Urothelium cell line (cell line): ENCODE measurements around the gene ALK.

Source experiments
- DNase-seq: peaks from one replicate; pipeline ENCODE4 v3.0.0; 2011; ENCODE audit warnings: low spot score, mixed read lengths
- FAIRE-seq: peaks from 2 replicates; lab custom pipeline; 2011; peaks lifted over from hg19 to GRCh38; lab: Jason Lieb, UNC

The ALK gene

GRCh38 chr2:29921560-29921915 is at the start of gene ALK:
ALK (minus strand) TSS chr2:29921586; CDS start chr2:29920659, 927 bp downstream.
- DNase-seq (peak; percentile 99), FAIRE-seq (no peak)

GRCh38 chr2:29966266-29966665 is 44.9 kb upstream of the ALK start:
- DNase-seq = no peak
- FAIRE-seq = peak; percentile 74

GRCh38 chr2:29963972-29964570 is 42.7 kb upstream of the ALK start:
- FAIRE-seq = no peak
- no peak for DNase-seq

GRCh38 chr2:29962922-29963321 is 41.5 kb upstream of the ALK start:
- no peak for DNase-seq
- FAIRE-seq = no peak

GRCh38 chr2:29954316-29954715 is 32.9 kb upstream of the ALK start:
- DNase-seq (no peak), FAIRE-seq (no peak)

GRCh38 chr2:29952973-29953372 is 31.6 kb upstream of the ALK start:
- no peak for DNase-seq
- no peak for FAIRE-seq

- DNase-seq (no peak), FAIRE-seq (no peak)
Observed at GRCh38 chr2:29951576-29951975, 30.2 kb upstream of the ALK start.

GRCh38 chr2:29950481-29950880 is 29.1 kb upstream of the ALK start:
- no peak for FAIRE-seq
- no peak for DNase-seq

GRCh38 chr2:29949042-29949441 is 27.7 kb upstream of the ALK start:
- DNase-seq (no peak), FAIRE-seq (no peak)

GRCh38 chr2:29946505-29946904 is 25.1 kb upstream of the ALK start:
- DNase-seq (no peak), FAIRE-seq (no peak)

GRCh38 chr2:29942711-29943110 is 21.3 kb upstream of the ALK start:
- DNase-seq = no peak
- no peak for FAIRE-seq

- FAIRE-seq = no peak
- no peak for DNase-seq
Observed at GRCh38 chr2:29940706-29941105, 19.3 kb upstream of the ALK start.

GRCh38 chr2:29936020-29936419 is 14.6 kb upstream of the ALK start:
- DNase-seq (no peak), FAIRE-seq (no peak)

- no peak for DNase-seq
- FAIRE-seq = no peak
Observed at GRCh38 chr2:29931818-29932217, 10.4 kb upstream of the ALK start.

GRCh38 chr2:29923110-29923721 is 1.8 kb upstream of the ALK start:
- FAIRE-seq = no peak

GRCh38 chr2:29922605-29923004 is 1.2 kb upstream of the ALK start:
- FAIRE-seq (no peak), DNase-seq (no peak)

More at GRCh38 chr2:29923110-29923721, 1.8 kb upstream of the ALK start:
- DNase-seq = peak; percentile 74

- DNase-seq = peak; percentile 36
- no peak for FAIRE-seq
Observed at GRCh38 chr2:29920631-29921559, 491 bp downstream of the ALK start.

GRCh38 chr2:29920130-29920577 is 1.2 kb downstream of the ALK start:
- DNase-seq = peak; percentile 80
- no peak for FAIRE-seq

- no peak for FAIRE-seq
- no peak for DNase-seq
Observed at GRCh38 chr2:29918941-29919340, 2.4 kb downstream of the ALK start.

- no peak for FAIRE-seq
Observed at GRCh38 chr2:29917781-29918180, 3.6 kb downstream of the ALK start.

GRCh38 chr2:29916571-29916970 is 4.8 kb downstream of the ALK start:
- FAIRE-seq (no peak), DNase-seq (no peak)

More at GRCh38 chr2:29917781-29918180, 3.6 kb downstream of the ALK start:
- DNase-seq = no peak

- DNase-seq (no peak), FAIRE-seq (no peak)
Observed at GRCh38 chr2:29910960-29911359, 10.4 kb downstream of the ALK start.
